ENCODE data around the gene PEDS1.

PEDS1 gene

GRCh38 chr20:50133041-50133440 is 20.5 kb downstream of the PEDS1 start:
- ChIA-PET CTCF (interaction anchor here (0.9 to 4.2 kb wide), 5 partner anchors 8 to 36 kb away, joined by 3 to 27 read pairs (median 4); no protein-coding TSS in a partner anchor), POLR2A (no interaction called here)
- no peak overlapping the region for H3K4me3 ChIP-seq (ENCODE audit: low read depth, low read length)
- DNase-seq (ENCODE audit: low read depth, low spot score), result no peak
- TF ChIP-seq CTCF (IDR thresholded peaks at IDR 0.05; ENCODE audit: insufficient read depth, low read length, missing control alignments), result no peak

GRCh38 chr20:50130995-50131394 is 22.5 kb downstream of the PEDS1 start:
- DNase-seq (ENCODE audit: low read depth, low spot score), result no peak
- H3K4me3 ChIP-seq (ENCODE audit: low read depth, low read length), result no peak overlapping the region
- POLR2A ChIA-PET, result no interaction called here
- TF ChIP-seq CTCF (IDR thresholded peaks at IDR 0.05; ENCODE audit: insufficient read depth, low read length, missing control alignments), result no peak
- CTCF ChIA-PET, result interaction anchor here (4.2 kb wide), 1 partner anchor 10 kb away, joined by 27 read pairs; no protein-coding TSS in a partner anchor

GRCh38 chr20:50130356-50130723 is 23.2 kb downstream of the PEDS1 start:
- POLR2A ChIA-PET, result no interaction called here
- CTCF ChIA-PET, result interaction anchor here (1.1 to 1.2 kb wide), 2 partner anchors 15 to 39 kb away, joined by 3 read pairs; no protein-coding TSS in a partner anchor
- TF ChIP-seq CTCF (IDR thresholded peaks at IDR 0.05; ENCODE audit: insufficient read depth, low read length, missing control alignments), result no peak
- H3K4me3 ChIP-seq (ENCODE audit: low read depth, low read length), result no peak overlapping the region
- no peak for DNase-seq (ENCODE audit: low read depth, low spot score)

GRCh38 chr20:50129662-50130355 is 23.7 kb downstream of the PEDS1 start:
- ChIA-PET CTCF (interaction anchor here (0.6 to 1.2 kb wide), 4 partner anchors 9 to 39 kb away, joined by 3 read pairs; no protein-coding TSS in a partner anchor), POLR2A (interaction anchor here (1.2 kb wide), 1 partner anchor 9 kb away, joined by 3 read pairs; no protein-coding TSS in a partner anchor)
- TF ChIP-seq CTCF (IDR thresholded peaks at IDR 0.05; ENCODE audit: insufficient read depth, low read length, missing control alignments), result no peak
- no peak for DNase-seq (ENCODE audit: low read depth, low spot score)
- H3K4me3 ChIP-seq (ENCODE audit: low read depth, low read length), result no peak overlapping the region

GRCh38 chr20:50128520-50128905 is 25.0 kb downstream of the PEDS1 start:
- TF ChIP-seq CTCF (IDR thresholded peaks at IDR 0.05; ENCODE audit: insufficient read depth, low read length, missing control alignments), result no peak
- H3K4me3 ChIP-seq (ENCODE audit: low read depth, low read length), result no peak overlapping the region
- ChIA-PET CTCF (interaction anchor here (1.3 kb wide), 1 partner anchor 9 kb away, joined by 5 read pairs; no protein-coding TSS in a partner anchor), POLR2A (interaction anchor here (1.2 kb wide), 1 partner anchor 8 kb away, joined by 3 read pairs; no protein-coding TSS in a partner anchor)
- no peak for DNase-seq (ENCODE audit: low read depth, low spot score)
